ENCODE results near the gene CRELD2.

- peak; percentile 16 for TF ChIP-seq POLR2A (IDR thresholded peaks at IDR 0.05)
- no peak for TF ChIP-seq CTCF (IDR thresholded peaks at IDR 0.05)
- peak; percentile 65 for TF ChIP-seq POLR2AphosphoS5 (IDR thresholded peaks at IDR 0.05)
Measured at GRCh38 chr22:49934160-49934890, 15.9 kb downstream of the CRELD2 start.

Data from prostate gland (tissue), 2 donors.